Measurements from ENCODE around the gene SNCA.

Gene SNCA

GRCh38 chr4:89744914-89745313 lies 92.0 kb downstream of the SNCA start:
- Histone ChIP-seq H3K36me3 (ENCODE audit: control insufficient read depth in 2 of 2, insufficient read depth in 2 of 2, low read length in 2 of 2) (no peaks in the 10 kb centered on the region), H3K27me3 (ENCODE audit: control insufficient read depth in 2 of 2, insufficient read depth in 2 of 2, low read length in 2 of 2) (no peaks in the 10 kb centered on the region), H3K4me1 (ENCODE audit: control insufficient read depth in 2 of 2, insufficient read depth in 2 of 2, low read length in 2 of 2) (no peaks in the 10 kb centered on the region), H3K9me3 (ENCODE audit: control insufficient read depth in 2 of 2, low read length in 2 of 2) (no peaks in the 10 kb centered on the region), H3K9ac (ENCODE audit: low read depth in 1 of 2, low read length in 2 of 2) (no peak overlapping the region), H3K27ac (ENCODE audit: low read depth in 2 of 2, low read length in 2 of 2) (no peak overlapping the region), H3K4me3 (ENCODE audit: low read length in 2 of 2) (no peak overlapping the region)

- no peaks in the 10 kb centered on the region for H3K9me3 ChIP-seq (ENCODE audit: control insufficient read depth in 2 of 2, low read length in 2 of 2)
- H3K27ac ChIP-seq (ENCODE audit: low read depth in 2 of 2, low read length in 2 of 2): no peak overlapping the region
- no peaks in the 10 kb centered on the region for H3K27me3 ChIP-seq (ENCODE audit: control insufficient read depth in 2 of 2, insufficient read depth in 2 of 2, low read length in 2 of 2)
- H3K9ac ChIP-seq (ENCODE audit: low read depth in 1 of 2, low read length in 2 of 2): no peak overlapping the region
- no peaks in the 10 kb centered on the region for H3K4me1 ChIP-seq (ENCODE audit: control insufficient read depth in 2 of 2, insufficient read depth in 2 of 2, low read length in 2 of 2)
- H3K36me3 ChIP-seq (ENCODE audit: control insufficient read depth in 2 of 2, insufficient read depth in 2 of 2, low read length in 2 of 2): no peaks in the 10 kb centered on the region
- H3K4me3 ChIP-seq (ENCODE audit: low read length in 2 of 2): no peak overlapping the region
Observed at GRCh38 chr4:89741768-89742167, 95.2 kb downstream of the SNCA start.

GRCh38 chr4:89739311-89739988 lies 97.5 kb downstream of the SNCA start:
- Histone ChIP-seq H3K9ac (ENCODE audit: low read depth in 1 of 2, low read length in 2 of 2) (no peak overlapping the region), H3K36me3 (ENCODE audit: control insufficient read depth in 2 of 2, insufficient read depth in 2 of 2, low read length in 2 of 2) (no peaks in the 10 kb centered on the region), H3K9me3 (ENCODE audit: control insufficient read depth in 2 of 2, low read length in 2 of 2) (no peaks in the 10 kb centered on the region), H3K4me3 (ENCODE audit: low read length in 2 of 2) (no peak overlapping the region), H3K27me3 (ENCODE audit: control insufficient read depth in 2 of 2, insufficient read depth in 2 of 2, low read length in 2 of 2) (no peaks in the 10 kb centered on the region), H3K27ac (ENCODE audit: low read depth in 2 of 2, low read length in 2 of 2) (no peak overlapping the region), H3K4me1 (ENCODE audit: control insufficient read depth in 2 of 2, insufficient read depth in 2 of 2, low read length in 2 of 2) (no peaks in the 10 kb centered on the region)

- H3K9ac ChIP-seq (ENCODE audit: low read depth in 1 of 2, low read length in 2 of 2): no peak overlapping the region
- no peaks in the 10 kb centered on the region for H3K9me3 ChIP-seq (ENCODE audit: control insufficient read depth in 2 of 2, low read length in 2 of 2)
- H3K4me3 ChIP-seq (ENCODE audit: low read length in 2 of 2): no peak overlapping the region
- H3K27me3 ChIP-seq (ENCODE audit: control insufficient read depth in 2 of 2, insufficient read depth in 2 of 2, low read length in 2 of 2): no peaks in the 10 kb centered on the region
- H3K4me1 ChIP-seq (ENCODE audit: control insufficient read depth in 2 of 2, insufficient read depth in 2 of 2, low read length in 2 of 2): no peaks in the 10 kb centered on the region
- no peaks in the 10 kb centered on the region for H3K36me3 ChIP-seq (ENCODE audit: control insufficient read depth in 2 of 2, insufficient read depth in 2 of 2, low read length in 2 of 2)
- H3K27ac ChIP-seq (ENCODE audit: low read depth in 2 of 2, low read length in 2 of 2): no peak overlapping the region
Observed at GRCh38 chr4:89737888-89738287, 99.1 kb downstream of the SNCA start.

- Histone ChIP-seq H3K9ac (ENCODE audit: low read depth in 1 of 2, low read length in 2 of 2) (no peak overlapping the region), H3K36me3 (ENCODE audit: control insufficient read depth in 2 of 2, insufficient read depth in 2 of 2, low read length in 2 of 2) (no peaks in the 10 kb centered on the region), H3K4me3 (ENCODE audit: low read length in 2 of 2) (no peak overlapping the region)
Observed at GRCh38 chr4:89733946-89734345, 103.0 kb downstream of the SNCA start.

GRCh38 chr4:89727238-89727637 lies 109.7 kb downstream of the SNCA start:
- no peaks in the 10 kb centered on the region for H3K4me1 ChIP-seq (ENCODE audit: control insufficient read depth in 2 of 2, insufficient read depth in 2 of 2, low read length in 2 of 2)
- no peaks in the 10 kb centered on the region for H3K36me3 ChIP-seq (ENCODE audit: control insufficient read depth in 2 of 2, insufficient read depth in 2 of 2, low read length in 2 of 2)
- H3K9me3 ChIP-seq (ENCODE audit: control insufficient read depth in 2 of 2, low read length in 2 of 2): no peaks in the 10 kb centered on the region
- no peak overlapping the region for H3K4me3 ChIP-seq (ENCODE audit: low read length in 2 of 2)
- H3K27ac ChIP-seq (ENCODE audit: low read depth in 2 of 2, low read length in 2 of 2): no peak overlapping the region
- H3K9ac ChIP-seq (ENCODE audit: low read depth in 1 of 2, low read length in 2 of 2): no peak overlapping the region
- no peaks in the 10 kb centered on the region for H3K27me3 ChIP-seq (ENCODE audit: control insufficient read depth in 2 of 2, insufficient read depth in 2 of 2, low read length in 2 of 2)

More at GRCh38 chr4:89733946-89734345, 103.0 kb downstream of the SNCA start:
- no peaks in the 10 kb centered on the region for H3K27me3 ChIP-seq (ENCODE audit: control insufficient read depth in 2 of 2, insufficient read depth in 2 of 2, low read length in 2 of 2)
- no peaks in the 10 kb centered on the region for H3K4me1 ChIP-seq (ENCODE audit: control insufficient read depth in 2 of 2, insufficient read depth in 2 of 2, low read length in 2 of 2)
- H3K27ac ChIP-seq (ENCODE audit: low read depth in 2 of 2, low read length in 2 of 2): no peak overlapping the region
- H3K9me3 ChIP-seq (ENCODE audit: control insufficient read depth in 2 of 2, low read length in 2 of 2): no peaks in the 10 kb centered on the region

GRCh38 chr4:89725268-89725667 lies 111.7 kb downstream of the SNCA start:
- H3K9me3 ChIP-seq (ENCODE audit: control insufficient read depth in 2 of 2, low read length in 2 of 2): no peaks in the 10 kb centered on the region
- H3K4me1 ChIP-seq (ENCODE audit: control insufficient read depth in 2 of 2, insufficient read depth in 2 of 2, low read length in 2 of 2): no peaks in the 10 kb centered on the region
- no peaks in the 10 kb centered on the region for H3K36me3 ChIP-seq (ENCODE audit: control insufficient read depth in 2 of 2, insufficient read depth in 2 of 2, low read length in 2 of 2)
- no peak overlapping the region for H3K27ac ChIP-seq (ENCODE audit: low read depth in 2 of 2, low read length in 2 of 2)
- H3K4me3 ChIP-seq (ENCODE audit: low read length in 2 of 2): no peak overlapping the region
- no peak overlapping the region for H3K9ac ChIP-seq (ENCODE audit: low read depth in 1 of 2, low read length in 2 of 2)
- no peaks in the 10 kb centered on the region for H3K27me3 ChIP-seq (ENCODE audit: control insufficient read depth in 2 of 2, insufficient read depth in 2 of 2, low read length in 2 of 2)

GRCh38 chr4:89724716-89725115 lies 112.2 kb downstream of the SNCA start:
- Histone ChIP-seq H3K27ac (ENCODE audit: low read depth in 2 of 2, low read length in 2 of 2) (no peak overlapping the region), H3K4me1 (ENCODE audit: control insufficient read depth in 2 of 2, insufficient read depth in 2 of 2, low read length in 2 of 2) (no peaks in the 10 kb centered on the region), H3K27me3 (ENCODE audit: control insufficient read depth in 2 of 2, insufficient read depth in 2 of 2, low read length in 2 of 2) (no peaks in the 10 kb centered on the region), H3K4me3 (ENCODE audit: low read length in 2 of 2) (no peak overlapping the region), H3K9ac (ENCODE audit: low read depth in 1 of 2, low read length in 2 of 2) (no peak overlapping the region), H3K9me3 (ENCODE audit: control insufficient read depth in 2 of 2, low read length in 2 of 2) (no peaks in the 10 kb centered on the region), H3K36me3 (ENCODE audit: control insufficient read depth in 2 of 2, insufficient read depth in 2 of 2, low read length in 2 of 2) (no peaks in the 10 kb centered on the region)

- Histone ChIP-seq H3K9ac (ENCODE audit: low read depth in 1 of 2, low read length in 2 of 2) (no peak overlapping the region), H3K27ac (ENCODE audit: low read depth in 2 of 2, low read length in 2 of 2) (no peak overlapping the region), H3K4me1 (ENCODE audit: control insufficient read depth in 2 of 2, insufficient read depth in 2 of 2, low read length in 2 of 2) (no peaks in the 10 kb centered on the region), H3K36me3 (ENCODE audit: control insufficient read depth in 2 of 2, insufficient read depth in 2 of 2, low read length in 2 of 2) (no peaks in the 10 kb centered on the region), H3K9me3 (ENCODE audit: control insufficient read depth in 2 of 2, low read length in 2 of 2) (no peaks in the 10 kb centered on the region), H3K27me3 (ENCODE audit: control insufficient read depth in 2 of 2, insufficient read depth in 2 of 2, low read length in 2 of 2) (no peaks in the 10 kb centered on the region), H3K4me3 (ENCODE audit: low read length in 2 of 2) (no peak overlapping the region)
Observed at GRCh38 chr4:89723096-89723495, 113.9 kb downstream of the SNCA start.

GRCh38 chr4:89722517-89722916 lies 114.4 kb downstream of the SNCA start:
- H3K36me3 ChIP-seq (ENCODE audit: control insufficient read depth in 2 of 2, insufficient read depth in 2 of 2, low read length in 2 of 2): no peaks in the 10 kb centered on the region
- no peak overlapping the region for H3K4me3 ChIP-seq (ENCODE audit: low read length in 2 of 2)

GRCh38 chr4:89720981-89721380 lies 116.0 kb downstream of the SNCA start:
- Histone ChIP-seq H3K4me3 (ENCODE audit: low read length in 2 of 2) (no peak overlapping the region), H3K36me3 (ENCODE audit: control insufficient read depth in 2 of 2, insufficient read depth in 2 of 2, low read length in 2 of 2) (no peaks in the 10 kb centered on the region), H3K27ac (ENCODE audit: low read depth in 2 of 2, low read length in 2 of 2) (no peak overlapping the region), H3K9me3 (ENCODE audit: control insufficient read depth in 2 of 2, low read length in 2 of 2) (no peaks in the 10 kb centered on the region), H3K9ac (ENCODE audit: low read depth in 1 of 2, low read length in 2 of 2) (no peak overlapping the region), H3K4me1 (ENCODE audit: control insufficient read depth in 2 of 2, insufficient read depth in 2 of 2, low read length in 2 of 2) (no peaks in the 10 kb centered on the region), H3K27me3 (ENCODE audit: control insufficient read depth in 2 of 2, insufficient read depth in 2 of 2, low read length in 2 of 2) (no peaks in the 10 kb centered on the region)

More at GRCh38 chr4:89722517-89722916, 114.4 kb downstream of the SNCA start:
- Histone ChIP-seq H3K9me3 (ENCODE audit: control insufficient read depth in 2 of 2, low read length in 2 of 2) (no peaks in the 10 kb centered on the region), H3K4me1 (ENCODE audit: control insufficient read depth in 2 of 2, insufficient read depth in 2 of 2, low read length in 2 of 2) (no peaks in the 10 kb centered on the region), H3K27ac (ENCODE audit: low read depth in 2 of 2, low read length in 2 of 2) (no peak overlapping the region), H3K27me3 (ENCODE audit: control insufficient read depth in 2 of 2, insufficient read depth in 2 of 2, low read length in 2 of 2) (no peaks in the 10 kb centered on the region), H3K9ac (ENCODE audit: low read depth in 1 of 2, low read length in 2 of 2) (no peak overlapping the region)

Measured in mucosa of rectum (tissue), 2 donors.